ENCODE results near the gene TDRD3.
"Not testable (repeated sequence)": the region's sequence is repeated elsewhere in the genome, so short reads cannot be mapped to it uniquely, and the experiment has no call there.

The TDRD3 gene

DNA sequence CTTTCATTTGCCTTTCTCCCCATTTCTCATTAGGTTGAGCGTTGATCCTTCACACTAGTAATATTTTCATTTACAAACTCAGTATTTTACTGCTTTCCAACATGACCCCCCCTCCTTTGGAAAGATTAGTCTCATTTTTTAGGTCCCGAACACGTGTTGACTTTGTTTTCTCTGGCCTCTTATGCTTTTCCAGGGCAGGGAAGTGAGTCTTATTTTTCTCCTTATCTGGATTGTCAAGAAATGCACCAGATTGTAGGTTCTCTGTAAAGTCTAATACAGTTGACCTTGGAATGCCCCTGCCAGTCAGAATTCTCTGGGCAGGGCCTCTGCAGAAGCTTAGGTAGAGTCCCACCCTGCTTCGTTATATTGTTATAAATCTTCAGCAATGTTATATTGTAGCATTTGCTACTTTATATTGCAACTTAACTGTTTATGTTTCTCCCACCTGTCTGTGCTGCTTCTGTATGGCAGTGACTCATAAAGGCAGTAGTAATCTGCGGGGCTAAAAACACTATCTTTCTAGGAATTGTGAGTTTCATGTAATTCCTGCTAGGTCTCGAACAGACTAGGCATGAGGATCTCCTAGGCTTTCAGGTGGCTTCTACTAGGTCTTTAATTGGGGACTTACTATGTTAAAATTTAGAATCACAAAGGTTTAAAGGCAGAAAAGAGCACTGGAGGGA, 2.0 kb downstream of the TDRD3 start:
- no peak for DNase-seq

DNA sequence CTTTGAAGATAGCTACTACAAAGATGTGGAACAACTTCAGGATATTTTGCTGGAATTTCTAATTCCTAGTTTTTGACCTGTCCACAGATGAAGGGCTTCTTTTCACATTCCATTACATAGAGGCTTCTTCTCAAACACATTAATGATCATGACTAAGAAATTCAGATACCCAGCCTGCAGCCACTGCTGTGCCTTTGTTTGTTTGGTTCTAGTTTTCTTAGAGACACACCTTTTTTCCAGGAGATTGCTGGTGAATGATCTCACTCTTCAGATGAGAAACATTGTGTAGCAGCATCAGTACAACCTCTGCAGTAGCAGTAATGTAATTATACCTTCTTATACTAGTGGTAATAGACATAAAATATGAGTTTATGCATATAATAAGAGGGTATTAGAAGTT, 5.0 kb downstream of the TDRD3 start:
- DNase-seq, result no peak

DNA sequence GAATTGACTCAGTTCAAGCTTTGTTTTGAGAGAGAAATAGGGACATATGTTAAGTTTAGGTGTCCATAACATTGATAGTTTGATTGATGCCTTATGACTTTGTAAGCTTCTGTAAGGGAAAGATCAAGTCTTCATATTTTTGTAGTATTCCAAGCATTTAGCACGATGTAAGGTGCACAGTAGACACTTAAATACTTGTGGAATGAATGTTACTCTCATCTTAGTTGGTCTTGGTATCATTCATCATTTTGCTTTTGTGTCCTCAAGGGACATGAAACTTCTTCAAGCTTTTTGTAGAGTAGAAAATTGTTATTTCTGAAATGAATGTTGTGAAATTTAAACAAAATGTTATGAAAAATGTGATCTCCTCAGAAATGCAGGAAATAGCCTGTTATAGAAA, 10.1 kb downstream of the TDRD3 start:
- DNase-seq, result no peak

DNA sequence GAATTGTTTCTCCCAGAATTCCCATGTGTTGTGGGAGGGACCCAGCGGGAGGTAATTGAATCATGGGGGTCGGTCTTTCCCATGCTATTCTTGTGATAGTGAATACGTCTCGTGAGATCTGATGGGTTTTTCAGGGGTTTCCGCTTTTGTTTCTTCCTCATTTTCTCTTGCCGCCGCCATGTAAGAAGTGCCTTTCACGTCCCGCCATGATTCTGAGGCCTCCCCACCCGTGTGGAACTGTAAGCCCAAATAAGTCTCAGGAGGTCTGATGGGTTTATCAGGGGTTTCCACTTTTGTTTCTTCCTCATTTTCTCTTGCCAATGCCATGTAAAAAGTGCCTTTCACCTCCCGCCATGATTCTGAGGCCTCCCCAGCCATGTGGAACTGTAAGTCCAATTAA, 10.8 kb downstream of the TDRD3 start:
- not testable (repeated sequence) for DNase-seq

DNA sequence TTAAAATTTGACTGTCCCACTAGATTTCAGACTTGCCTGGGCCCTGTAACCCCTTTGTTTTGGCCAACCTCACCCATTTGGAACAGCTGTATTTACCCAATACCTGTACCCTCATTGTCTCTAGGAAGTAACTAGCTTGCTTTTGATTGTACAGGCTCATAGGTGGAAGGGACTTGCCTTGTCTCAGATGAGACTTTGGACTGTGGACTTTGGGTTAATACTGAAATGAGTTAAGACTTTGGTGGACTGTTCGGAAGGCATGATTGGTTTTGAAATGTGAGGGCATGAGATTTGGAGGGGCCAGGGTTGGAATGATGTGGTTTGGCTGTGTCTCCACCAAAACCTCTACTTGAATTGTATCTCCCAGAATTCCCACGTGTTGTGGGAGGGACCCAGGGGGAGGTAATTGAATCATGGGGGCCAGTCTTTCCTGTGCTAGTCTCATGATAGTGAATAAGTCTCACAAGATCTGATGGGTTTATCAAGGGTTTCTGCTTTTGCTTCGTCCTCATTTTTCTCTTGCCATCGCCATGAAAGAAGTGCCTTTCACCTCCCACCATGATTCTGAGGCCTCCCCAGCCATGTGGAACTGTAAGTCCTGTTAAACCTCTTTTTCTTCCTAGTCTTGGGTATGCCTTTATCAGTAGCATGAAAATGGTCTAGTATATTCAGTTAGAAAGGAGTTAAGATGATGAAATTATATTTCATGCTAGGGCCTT, 12.7 kb downstream of the TDRD3 start:
- DNase-seq, result not testable (repeated sequence)

DNA sequence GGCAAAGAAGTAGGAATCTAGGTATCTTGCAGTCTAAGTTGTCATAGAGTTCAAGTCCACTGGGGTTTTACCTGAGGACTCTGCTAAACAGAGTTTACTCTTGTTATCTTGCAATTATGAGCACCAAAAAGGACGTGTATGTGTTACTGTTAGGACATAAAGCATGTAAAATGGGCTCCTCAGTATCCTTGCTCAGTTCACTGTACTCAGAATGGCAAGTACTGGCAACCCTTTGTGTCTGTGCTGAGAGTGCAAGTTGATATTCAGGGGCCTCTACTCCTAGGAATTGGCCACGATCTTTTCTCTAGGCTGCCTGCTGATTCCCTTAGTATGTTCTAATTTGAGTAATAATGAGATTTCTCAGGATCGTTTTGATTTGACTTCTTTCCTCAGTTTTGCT, 13.3 kb downstream of the TDRD3 start:
- no peak for DNase-seq

DNA sequence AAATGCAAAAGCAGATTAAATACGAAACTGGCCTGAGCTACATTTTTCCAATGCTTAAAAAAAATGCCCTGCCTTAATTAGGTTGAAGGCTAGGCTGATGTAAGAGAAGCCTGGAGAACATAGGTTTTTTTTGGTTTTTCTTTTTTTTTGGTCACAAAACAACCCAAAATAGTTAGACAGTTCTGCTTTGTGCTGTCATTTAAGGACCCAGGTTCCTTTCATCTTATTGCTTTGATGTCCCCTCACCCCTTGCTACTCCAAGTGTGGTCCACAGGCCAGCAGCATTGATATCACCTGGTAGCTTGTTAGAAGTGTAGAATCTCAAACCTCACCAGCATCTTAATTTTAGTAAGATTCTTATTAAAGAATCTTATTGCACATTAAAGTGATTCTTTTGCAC, 14.4 kb downstream of the TDRD3 start:
- DNase-seq, result no peak

DNA sequence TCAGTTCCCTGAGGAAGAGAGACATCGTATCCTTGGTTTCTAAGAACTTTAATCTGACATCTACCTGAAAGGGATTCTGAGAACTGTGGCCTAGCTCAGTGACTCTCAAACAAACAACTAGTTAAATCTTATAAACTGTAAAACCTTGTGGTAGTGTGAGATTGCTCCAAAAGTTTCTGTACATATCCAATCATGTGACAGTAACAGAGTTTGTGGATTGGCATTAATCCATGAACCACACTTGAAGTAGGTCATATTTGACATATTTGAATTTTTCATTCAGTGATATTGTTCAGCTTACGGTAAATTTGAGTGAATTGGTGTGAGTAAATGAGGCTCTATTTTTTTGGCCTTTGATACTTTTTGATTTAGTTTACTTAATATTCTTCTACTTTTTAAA, 15.0 kb downstream of the TDRD3 start:
- no peak for DNase-seq

DNA sequence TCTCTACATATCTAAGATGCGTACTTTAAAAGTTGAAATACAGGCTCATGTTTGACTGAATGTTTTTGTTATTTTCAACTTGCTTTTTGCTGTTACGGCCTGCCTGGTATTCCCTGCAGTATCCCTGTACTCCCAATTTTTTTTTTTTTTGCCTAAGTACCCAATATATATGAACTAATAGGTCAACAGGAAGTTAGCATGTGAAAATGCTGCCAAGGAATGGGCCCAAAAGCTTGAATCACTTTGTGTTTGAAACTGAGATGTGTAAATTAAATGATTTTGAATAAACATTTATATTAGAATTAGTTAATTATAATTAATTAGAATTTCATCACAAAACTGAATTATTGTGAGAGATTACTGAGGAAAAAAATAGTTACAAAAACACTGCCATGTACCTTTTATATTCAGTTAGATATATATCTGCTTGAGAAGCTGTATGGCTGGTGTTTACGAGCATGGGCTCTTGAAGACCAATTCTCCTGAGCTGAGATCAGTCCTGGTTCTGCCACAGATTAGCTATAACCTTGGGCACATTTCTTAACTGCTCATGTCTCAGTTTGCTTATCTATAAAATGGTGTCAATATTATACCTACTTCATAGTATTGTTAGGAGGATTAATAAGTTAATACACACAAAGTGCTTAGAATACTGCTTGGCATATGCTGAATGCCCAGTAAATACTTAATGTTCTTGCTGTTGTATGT, 16.0 kb downstream of the TDRD3 start:
- no peak for DNase-seq

DNA sequence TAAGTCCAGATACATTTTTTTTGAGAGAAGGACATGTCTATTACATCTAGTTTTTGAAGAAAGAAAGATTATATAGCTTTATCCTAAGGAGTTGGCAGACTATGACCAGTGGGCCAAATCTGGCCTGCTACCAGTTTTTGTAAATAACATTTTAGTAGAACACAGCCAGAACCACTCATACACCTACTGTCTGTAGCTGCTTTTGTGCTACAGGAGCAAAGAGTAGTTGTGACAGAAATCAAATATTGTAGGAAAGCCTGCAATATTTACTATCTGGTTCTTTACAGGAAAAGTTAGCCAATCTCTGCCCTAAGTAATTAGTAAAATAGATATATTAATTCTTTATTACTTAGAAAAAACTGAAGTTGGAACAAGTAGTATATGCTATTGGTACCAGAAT, 17.2 kb downstream of the TDRD3 start:
- DNase-seq, result no peak

DNA sequence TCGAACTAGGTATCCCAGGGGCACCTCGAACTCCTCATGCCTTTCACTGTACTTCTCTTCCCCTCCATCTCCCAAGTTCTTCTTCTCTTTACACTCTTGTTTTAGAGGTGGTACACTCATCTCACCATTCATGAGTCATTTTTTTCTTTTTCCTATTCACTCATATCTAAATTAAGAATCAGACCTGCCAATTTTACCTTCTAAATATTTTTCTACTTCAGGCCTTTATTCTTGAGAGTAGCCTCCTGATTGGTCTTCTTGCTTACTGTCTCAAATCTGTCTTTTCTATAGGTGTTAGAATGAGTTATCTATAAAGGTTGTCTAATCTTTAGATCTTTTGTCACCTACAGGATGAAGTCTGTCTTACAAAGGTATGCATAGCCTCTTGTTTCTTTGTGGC, 20.7 kb downstream of the TDRD3 start:
- DNase-seq, result no peak

DNA sequence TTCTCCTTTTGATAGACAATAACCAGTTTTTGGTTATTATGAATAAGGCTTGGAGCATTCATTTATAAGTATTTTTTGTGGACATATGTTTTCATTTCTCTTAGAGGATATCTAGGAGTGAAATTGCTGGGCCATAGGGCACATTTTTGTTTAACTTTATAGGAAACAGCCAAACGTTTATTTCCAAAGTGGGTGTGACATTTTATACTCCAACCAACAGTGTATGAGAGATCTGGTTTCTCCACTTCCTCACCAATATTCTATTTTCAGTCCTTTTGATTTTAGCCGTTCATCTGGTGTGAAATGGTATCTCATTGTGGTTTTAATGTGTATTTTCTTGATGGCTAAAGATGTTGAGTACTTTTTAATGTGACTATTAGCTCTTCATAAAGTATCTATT, 21.9 kb downstream of the TDRD3 start:
- no peak for DNase-seq

DNA sequence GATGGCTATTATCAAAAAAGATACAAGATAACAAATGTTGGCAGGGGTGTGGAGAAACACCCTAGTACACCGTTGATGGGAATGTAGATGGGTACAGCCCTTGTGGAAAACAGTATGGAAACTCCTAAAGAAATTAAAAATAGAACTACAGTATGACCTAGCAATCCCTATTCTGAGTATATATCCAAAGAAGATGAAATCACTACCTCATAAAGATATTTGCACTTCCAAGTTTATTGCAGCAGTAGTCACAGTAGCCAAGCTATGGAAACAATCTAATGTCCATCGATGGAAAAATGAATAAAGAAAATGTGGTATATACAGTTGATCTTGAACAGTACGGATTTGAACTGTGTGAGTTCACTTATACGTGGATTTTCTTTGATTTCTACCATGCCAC, 28.3 kb downstream of the TDRD3 start:
- no peak for DNase-seq

DNA sequence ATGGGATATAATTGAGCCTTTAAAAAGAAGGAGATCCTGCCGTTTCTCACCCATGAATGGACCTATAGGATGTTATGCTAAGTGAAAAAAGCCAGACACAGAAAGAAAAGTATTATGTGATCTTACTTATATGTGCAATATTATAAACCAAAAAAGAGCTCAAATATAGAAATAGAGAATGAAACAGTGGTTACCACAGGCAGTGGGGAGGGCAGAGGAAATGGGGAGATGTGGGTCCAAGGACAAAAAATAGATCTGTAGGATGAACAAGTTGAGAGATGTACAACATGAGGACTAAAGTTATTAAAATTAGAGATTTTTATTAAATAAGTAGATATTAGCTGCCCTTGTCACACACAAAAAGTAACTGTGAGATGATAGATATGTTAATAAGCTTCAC, 29.1 kb downstream of the TDRD3 start:
- DNase-seq, result no peak

DNA sequence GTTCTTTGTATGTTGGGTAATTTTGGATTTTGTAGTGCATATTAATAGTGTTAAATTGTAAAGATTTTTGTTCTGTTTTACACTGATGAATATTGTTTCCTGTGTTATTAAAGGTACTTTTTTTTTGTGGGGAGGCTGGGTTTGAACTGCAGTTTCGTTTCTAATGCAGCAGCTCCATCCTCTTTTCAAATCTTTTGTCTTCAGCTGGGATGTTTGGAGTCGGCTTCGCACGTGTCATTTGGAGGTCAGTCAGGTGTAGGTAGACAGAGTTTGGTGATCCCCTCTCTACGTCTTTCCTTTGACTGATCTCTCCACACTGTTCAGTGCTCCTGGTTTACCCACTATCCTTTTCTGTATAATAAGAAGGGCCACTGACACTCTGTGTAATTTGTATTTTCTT, 30.3 kb downstream of the TDRD3 start:
- DNase-seq, result no peak

DNA sequence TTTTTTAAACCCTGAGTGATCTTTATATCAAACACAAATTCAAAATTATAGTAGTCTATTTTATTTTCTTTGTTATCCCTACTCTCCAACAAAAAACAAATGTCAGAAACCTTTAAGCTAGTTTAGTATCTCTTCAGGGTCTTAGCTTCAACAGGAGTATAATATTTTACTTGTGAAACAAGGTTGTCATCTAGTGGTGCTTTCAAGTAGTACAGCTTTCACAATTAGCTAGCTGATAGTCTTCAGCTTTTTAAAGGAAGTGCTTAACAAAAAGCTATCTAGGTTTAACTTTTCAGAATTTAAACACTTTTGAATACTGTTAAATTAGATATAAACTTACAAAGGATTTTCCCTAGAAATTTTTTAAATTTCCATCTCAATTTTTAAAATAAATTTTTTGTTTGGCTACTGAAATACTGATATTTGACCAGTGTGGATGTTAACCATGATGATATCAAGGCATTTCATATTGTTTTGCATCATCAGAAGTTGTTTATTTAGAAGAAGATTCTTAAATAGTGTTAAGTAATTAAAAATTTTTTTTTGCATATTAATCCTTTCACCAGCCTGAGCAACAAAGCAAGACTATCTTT, 34.2 kb downstream of the TDRD3 start:
- no peak for DNase-seq

DNA sequence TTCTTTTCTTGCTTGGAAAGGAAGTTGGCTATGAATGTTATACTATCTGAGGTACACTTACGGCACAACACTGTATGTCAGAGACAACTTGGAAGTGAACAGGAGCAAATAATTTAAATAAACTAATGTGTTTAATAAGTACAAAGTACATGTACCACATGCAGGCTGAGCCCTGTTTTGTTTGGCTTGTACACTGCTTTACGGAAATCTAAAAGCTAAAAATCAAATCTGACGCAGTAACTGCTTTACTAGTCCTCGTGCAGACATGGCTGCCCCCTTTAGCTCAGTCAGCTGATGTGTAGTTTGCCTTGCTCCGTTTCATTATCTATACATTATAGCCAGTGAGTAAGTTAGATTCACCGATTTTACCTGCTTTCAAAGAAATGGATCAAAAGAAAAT, 36.5 kb downstream of the TDRD3 start:
- DNase-seq, result no peak

DNA sequence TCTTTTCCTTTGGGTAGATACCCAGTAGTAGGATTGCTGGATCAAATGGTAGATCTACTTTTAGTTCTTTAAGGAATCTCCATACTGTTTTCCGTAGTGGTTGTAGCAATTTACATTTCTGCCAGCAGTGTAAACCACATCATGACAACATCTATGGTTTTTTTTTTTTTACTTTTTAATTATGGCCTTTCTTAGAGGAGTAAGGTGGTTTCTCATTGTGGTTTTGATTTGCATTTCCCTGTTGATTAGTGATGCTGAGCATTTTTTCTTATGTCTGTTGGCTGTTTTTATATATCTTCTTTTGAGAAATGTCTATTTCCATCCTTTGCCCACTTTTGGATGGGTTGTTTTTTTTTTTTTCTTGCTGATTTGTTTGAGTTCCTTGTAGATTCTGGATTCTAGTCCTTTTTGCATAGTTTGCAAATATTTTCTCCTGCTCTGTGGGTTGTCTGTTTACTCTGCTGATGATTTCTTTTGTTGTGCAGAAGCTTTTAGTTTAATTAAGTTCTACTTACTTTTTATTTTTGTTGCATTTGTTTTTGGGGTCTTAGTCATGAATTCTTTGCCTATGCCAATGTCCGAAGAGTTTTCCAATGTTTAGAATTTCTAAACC, 38.8 kb downstream of the TDRD3 start:
- DNase-seq, result no peak

DNA sequence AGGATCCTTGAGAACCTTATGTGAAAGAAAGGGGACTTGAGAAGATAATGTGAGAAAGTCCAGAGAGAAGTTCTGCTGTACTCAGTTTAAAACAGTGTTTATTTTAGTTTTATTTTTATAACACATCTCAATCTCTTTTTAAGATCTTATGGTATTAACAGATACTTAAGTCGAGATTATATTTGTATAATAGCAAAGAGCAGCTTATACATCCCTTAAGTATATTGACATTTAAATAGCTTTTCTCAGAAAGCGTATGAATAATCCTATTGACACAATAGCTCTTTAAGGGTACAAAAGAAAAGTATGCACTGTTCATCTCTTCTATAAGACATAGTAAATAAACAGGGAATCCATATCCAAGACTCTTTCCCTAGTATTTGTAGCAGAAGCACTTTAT, 42.2 kb downstream of the TDRD3 start:
- no peak for DNase-seq

DNA sequence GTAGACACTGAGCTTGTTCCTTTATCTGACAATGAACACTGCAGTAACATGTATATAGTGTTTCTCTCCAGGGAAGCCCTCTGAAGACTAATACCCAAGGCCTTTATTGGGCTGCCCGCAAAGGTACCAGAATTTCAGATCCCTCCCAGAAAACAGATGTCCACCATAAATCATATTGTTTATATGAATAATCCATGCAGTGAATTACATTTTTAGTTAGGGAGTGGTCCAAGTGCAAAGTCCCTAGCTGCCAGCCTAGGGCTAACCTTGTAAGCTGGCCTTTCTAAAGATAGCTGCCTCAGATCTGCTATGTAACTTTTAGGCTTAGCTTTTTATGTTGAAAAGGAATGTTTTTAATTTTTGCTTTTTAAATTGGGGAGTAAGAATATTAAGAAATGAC, 44.7 kb downstream of the TDRD3 start:
- DNase-seq, result no peak

DNA sequence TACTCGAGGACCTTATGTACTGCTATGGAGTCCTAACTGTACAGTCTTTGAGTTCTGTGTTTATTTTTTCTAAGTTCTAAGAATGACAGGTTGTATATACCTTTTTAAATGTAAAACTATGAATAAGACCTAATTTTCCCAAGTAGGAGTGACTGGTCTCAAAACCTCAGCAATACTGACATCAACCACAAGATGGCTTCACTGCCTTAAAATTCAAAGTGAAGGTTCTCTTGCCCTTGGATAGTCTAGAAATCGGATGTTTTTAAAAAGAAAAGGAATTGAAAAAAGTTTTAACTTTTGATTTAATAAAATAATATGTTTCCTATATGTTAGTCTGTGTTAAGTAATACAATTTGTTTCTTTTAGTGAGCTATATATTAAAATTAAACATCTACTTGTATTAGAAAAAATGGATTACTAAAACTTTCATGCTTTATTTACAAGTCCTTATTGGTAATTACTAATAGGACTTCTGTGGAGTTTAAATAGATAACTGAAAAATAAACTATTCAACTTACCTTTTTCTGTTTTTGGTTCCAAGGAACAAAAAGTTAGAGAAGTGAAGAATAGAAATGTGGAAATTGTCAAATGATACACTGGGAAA, 52.0 kb downstream of the TDRD3 start:
- no peak for DNase-seq

DNA sequence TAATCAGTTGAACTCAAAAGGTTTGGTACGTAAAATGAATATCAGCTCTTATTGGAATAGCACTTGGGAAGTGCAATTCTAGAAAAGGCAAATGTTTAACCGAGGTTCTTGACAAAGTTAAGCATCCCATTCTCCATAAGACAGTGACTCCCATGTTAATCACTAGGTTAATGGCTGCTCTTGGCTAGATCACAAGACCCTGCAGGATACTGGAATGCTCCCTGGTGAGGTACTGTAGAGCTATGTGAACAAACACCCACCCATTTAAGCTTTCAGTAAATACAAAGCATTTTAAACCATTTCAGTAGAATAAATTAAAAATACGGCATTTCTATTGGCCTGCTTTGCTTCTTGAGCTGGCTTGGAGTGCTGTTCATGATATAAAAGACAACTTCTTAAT, 56.5 kb downstream of the TDRD3 start:
- no peak for DNase-seq

DNA sequence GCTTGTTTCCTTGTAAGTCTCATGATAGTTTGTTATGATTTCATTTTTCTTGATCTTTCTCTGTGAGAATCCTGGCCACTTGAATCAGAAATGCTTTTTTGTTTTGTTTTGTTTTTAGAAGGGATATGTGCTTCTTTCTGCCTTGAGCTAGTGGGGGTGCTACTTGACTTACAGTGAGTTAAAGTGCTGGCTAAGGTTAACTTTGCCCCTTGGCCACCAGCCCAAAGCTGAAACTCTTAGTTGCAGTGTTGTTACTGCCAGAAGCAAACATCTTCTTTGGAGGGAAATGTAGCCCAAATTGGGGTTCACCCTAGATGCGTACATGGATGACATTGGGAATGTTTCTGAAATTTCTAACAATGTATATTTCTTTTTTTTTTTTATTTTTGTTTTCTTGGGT, 57.4 kb downstream of the TDRD3 start:
- no peak for DNase-seq
